COLO668 (cell line): ENCODE results near the gene SPO11.
"Not testable (repeated sequence)": the region's sequence is repeated elsewhere in the genome, so short reads cannot be mapped to it uniquely, and the experiment has no call there.

Source experiments
- DNase-seq: peaks from one replicate; lab custom pipeline; 2025; ENCODE audit not compliant: unreplicated experiment; lab: John Stamatoyannopoulos, UW

The SPO11 gene

GRCh38 chr20:57332105-57333089, 2.8 kb downstream of the SPO11 start:
- DNase-seq: no peak

- DNase-seq: no peak
These were observed 5.8 kb downstream of the SPO11 start for GRCh38 chr20:57335392-57335791.

GRCh38 chr20:57341663-57342062, 12.1 kb downstream of the SPO11 start:
- DNase-seq: no peak

GRCh38 chr20:57342829-57343228, 13.2 kb downstream of the SPO11 start:
- DNase-seq: no peak

- DNase-seq: peak; percentile 72
These were observed 16.9 kb downstream of the SPO11 start for GRCh38 chr20:57346477-57346876.

GRCh38 chr20:57347393-57347792, 17.8 kb downstream of the SPO11 start:
- DNase-seq: no peak

- DNase-seq: not testable (repeated sequence)
These were observed 18.8 kb downstream of the SPO11 start for GRCh38 chr20:57348200-57348921.

- DNase-seq: not testable (repeated sequence)
These were observed 19.4 kb downstream of the SPO11 start for GRCh38 chr20:57348922-57349574.

GRCh38 chr20:57350081-57350710, 20.6 kb downstream of the SPO11 start:
- DNase-seq: no peak

GRCh38 chr20:57350726-57351041, 21.1 kb downstream of the SPO11 start:
- not testable (repeated sequence) for DNase-seq

- DNase-seq: peak; percentile 92
These were observed 21.6 kb downstream of the SPO11 start, which contains the start of gene RAE1 for GRCh38 chr20:57351042-57351783. Gene RAE1 (plus strand): TSS chr20:57351255. CDS start chr20:57354039, 2,784 bp downstream.

- no peak for DNase-seq
These were observed 22.7 kb downstream of the SPO11 start for GRCh38 chr20:57352305-57352704.

GRCh38 chr20:57353351-57353750, 23.7 kb downstream of the SPO11 start:
- no peak for DNase-seq

- no peak for DNase-seq
These were observed 31.9 kb downstream of the SPO11 start for GRCh38 chr20:57361517-57361916.

GRCh38 chr20:57364451-57364850, 34.8 kb downstream of the SPO11 start:
- DNase-seq: no peak

- DNase-seq: no peak
These were observed 40.0 kb downstream of the SPO11 start for GRCh38 chr20:57369596-57369995.

- DNase-seq: no peak
These were observed 40.7 kb downstream of the SPO11 start for GRCh38 chr20:57370316-57370715.

GRCh38 chr20:57371363-57371762, 41.8 kb downstream of the SPO11 start:
- DNase-seq: no peak

GRCh38 chr20:57372157-57372556, 42.6 kb downstream of the SPO11 start:
- no peak for DNase-seq

- DNase-seq: no peak
These were observed 43.2 kb downstream of the SPO11 start for GRCh38 chr20:57372581-57373350.
